ENCODE measurements around the gene KRT75.
"Not testable (repeated sequence)": the region's sequence is repeated elsewhere in the genome, so short reads cannot be mapped to it uniquely, and the experiment has no call there.

Gene KRT75

GRCh38 chr12:52415870-52416750, 18.1 kb downstream of the KRT75 start:
- peak; percentile 75 for DNase-seq (ENCODE audit: low read depth)

- DNase-seq (ENCODE audit: low read depth), result no peak
Measured at GRCh38 chr12:52414936-52415335, 19.2 kb downstream of the KRT75 start.

GRCh38 chr12:52413782-52414345, 20.3 kb downstream of the KRT75 start:
- no peak for DNase-seq (ENCODE audit: low read depth)

GRCh38 chr12:52413202-52413601, 21.0 kb downstream of the KRT75 start:
- DNase-seq (ENCODE audit: low read depth), result no peak

GRCh38 chr12:52411815-52412214, 22.4 kb downstream of the KRT75 start:
- no peak for DNase-seq (ENCODE audit: low read depth)

GRCh38 chr12:52410589-52411248, 23.5 kb downstream of the KRT75 start:
- DNase-seq (ENCODE audit: low read depth), result not testable (repeated sequence)

GRCh38 chr12:52407918-52408317, 26.3 kb downstream of the KRT75 start:
- DNase-seq (ENCODE audit: low read depth), result no peak

- DNase-seq (ENCODE audit: low read depth), result no peak
Measured at GRCh38 chr12:52405922-52406385, 28.2 kb downstream of the KRT75 start, which contains the start of gene KRT82. KRT82 (minus strand) TSS chr12:52406335; CDS start chr12:52406277, 58 bp downstream.

GRCh38 chr12:52404951-52405350, 29.2 kb downstream of the KRT75 start:
- DNase-seq (ENCODE audit: low read depth), result no peak

- no peak for DNase-seq (ENCODE audit: low read depth)
Measured at GRCh38 chr12:52403561-52403960, 30.6 kb downstream of the KRT75 start.

GRCh38 chr12:52402873-52403540, 31.2 kb downstream of the KRT75 start:
- no peak for DNase-seq (ENCODE audit: low read depth)

- DNase-seq (ENCODE audit: low read depth), result no peak
Measured at GRCh38 chr12:52402377-52402776, 31.8 kb downstream of the KRT75 start.

- no peak for DNase-seq (ENCODE audit: low read depth)
Measured at GRCh38 chr12:52401926-52402325, 32.2 kb downstream of the KRT75 start.

GRCh38 chr12:52401526-52401925, 32.6 kb downstream of the KRT75 start:
- DNase-seq (ENCODE audit: low read depth), result no peak

GRCh38 chr12:52400906-52401305, 33.3 kb downstream of the KRT75 start:
- no peak for DNase-seq (ENCODE audit: low read depth)

- DNase-seq (ENCODE audit: low read depth), result no peak
Measured at GRCh38 chr12:52399756-52400155, 34.4 kb downstream of the KRT75 start.

- no peak for DNase-seq (ENCODE audit: low read depth)
Measured at GRCh38 chr12:52398176-52398575, 36.0 kb downstream of the KRT75 start.

GRCh38 chr12:52396656-52397055, 37.5 kb downstream of the KRT75 start:
- DNase-seq (ENCODE audit: low read depth), result no peak

GRCh38 chr12:52395761-52396434, 38.3 kb downstream of the KRT75 start:
- peak; percentile 44 for DNase-seq (ENCODE audit: low read depth)

- no peak for DNase-seq (ENCODE audit: low read depth)
Measured at GRCh38 chr12:52394836-52395405, 39.2 kb downstream of the KRT75 start.

- DNase-seq (ENCODE audit: low read depth), result no peak
Measured at GRCh38 chr12:52392465-52393007, 41.6 kb downstream of the KRT75 start.

Data from fibroblast of gingiva (primary cell).